Cortex of kidney (tissue), 1 donor: ENCODE results near the gene TMEM61.

ENCODE experiments used
- DNase-seq: peaks from one replicate; lab custom pipeline; 2025; lab: John Stamatoyannopoulos, UW

TMEM61 gene

GRCh38 chr1:55039342-55040082 is 59.1 kb downstream of the TMEM61 start, which contains the start of gene PCSK9:
Gene PCSK9, plus strand, starts transcription at chr1:55039548. Its CDS starts 290 bp downstream, at chr1:55039838.
- no peak for DNase-seq

- no peak for DNase-seq
These were observed 59.9 kb downstream of the TMEM61 start for GRCh38 chr1:55040083-55040932.

- DNase-seq: no peak
These were observed 60.6 kb downstream of the TMEM61 start for GRCh38 chr1:55040933-55041494.

- no peak for DNase-seq
These were observed 61.2 kb downstream of the TMEM61 start for GRCh38 chr1:55041613-55042012.
